SU-DHL-6 (cell line): ENCODE results near the gene TSHZ2.

Experiments
- H2AFZ ChIP-seq: fragments of 200-600 bp; sonication (generic); 2 replicates; pipeline ENCODE4 v1.6.1; 2014; ENCODE audit warnings: low read depth, mild to moderate bottlenecking, moderate library complexity, mixed read lengths, antibody characterized with exemption, low read length; ENCODE audit not compliant: severe bottlenecking
- H3F3A ChIP-seq: fragments of 200-600 bp; shearing (Covaris generic); 2 replicates; pipeline ENCODE4 v1.6.0; 2016; ENCODE audit warnings: antibody characterized with exemption, mild to moderate bottlenecking; ENCODE audit not compliant: insufficient read depth
- H3K27ac ChIP-seq: fragments of 200-600 bp; sonication (generic); 2 replicates; pipeline ENCODE4 v1.5.1; 2016; ENCODE audit warnings: low read depth, mild to moderate bottlenecking, low read length, moderate library complexity, mixed read lengths
- H3K27me3 ChIP-seq: fragments of 200-600 bp; sonication (generic), shearing (Covaris generic); 2 replicates; pipeline ENCODE4 v1.6.0; 2014; ENCODE audit warnings: mild to moderate bottlenecking, low read length
- H3K36me3 ChIP-seq: fragments of 200-600 bp; sonication (generic); 2 replicates; pipeline ENCODE4 v1.6.1; 2014; ENCODE audit warnings: mild to moderate bottlenecking, low read length, mixed read lengths
- H3K4me2 ChIP-seq: fragments of 300-600, 200-600 bp; shearing (Covaris generic), sonication (generic); 2 replicates; pipeline ENCODE4 v1.6.0; 2014; ENCODE audit warnings: low read length, low read depth, mild to moderate bottlenecking; ENCODE audit not compliant: poor library complexity, severe bottlenecking
- H3K4me3 ChIP-seq: fragments of 200-600 bp; sonication (generic); 2 replicates; pipeline ENCODE4 v1.5.1; 2014; ENCODE audit warnings: antibody characterized with exemption, low read length, mild to moderate bottlenecking, mixed read lengths; ENCODE audit not compliant: insufficient read depth, poor library complexity, severe bottlenecking
- H3K79me2 ChIP-seq: fragments of 200-600 bp; sonication (generic); 2 replicates; pipeline ENCODE4 v1.6.1; 2014; ENCODE audit warnings: mild to moderate bottlenecking, low read length, moderate library complexity; ENCODE audit not compliant: insufficient read depth
- H3K9ac ChIP-seq: fragments of 200-600 bp; sonication (generic); 2 replicates; pipeline ENCODE4 v1.7.0; 2014; ENCODE audit warnings: mild to moderate bottlenecking, low read length
- H3K9me2 ChIP-seq: fragments of 200-600 bp; sonication (generic); replicated peaks from 2 replicates; pipeline ENCODE4 v1.6.1; 2014; ENCODE audit warnings: low read length; ENCODE audit not compliant: insufficient read depth
- H3K9me3 ChIP-seq: fragments of 200-600 bp; sonication (generic); 2 replicates; pipeline ENCODE4 v1.6.1; 2014; ENCODE audit warnings: low read length, mixed read lengths; ENCODE audit not compliant: insufficient read depth
- H4K20me1 ChIP-seq: fragments of 200-600 bp; sonication (generic); 2 replicates; pipeline ENCODE4 v1.6.1; 2014; ENCODE audit warnings: low read depth, mild to moderate bottlenecking, antibody characterized with exemption, low read length, moderate library complexity, mixed read lengths
- CTCF ChIP-seq: fragments of 200-600 bp; sonication (generic); IDR thresholded peaks from one replicate; pipeline ENCODE4 v1.5.1; 2017; ENCODE audit warnings: antibody characterized with exemption, mild to moderate bottlenecking, low read length, moderate library complexity; ENCODE audit not compliant: insufficient read depth, poor library complexity, severe bottlenecking
- EZH2phosphoT487 ChIP-seq: fragments of 200-600 bp; sonication (generic), shearing (Covaris generic); conservative IDR thresholded peaks from 2 replicates; pipeline ENCODE4 v1.6.1; 2018; ENCODE audit warnings: mild to moderate bottlenecking, antibody characterized with exemption, low read length, moderate library complexity, mixed read lengths

TSHZ2 gene

DNA sequence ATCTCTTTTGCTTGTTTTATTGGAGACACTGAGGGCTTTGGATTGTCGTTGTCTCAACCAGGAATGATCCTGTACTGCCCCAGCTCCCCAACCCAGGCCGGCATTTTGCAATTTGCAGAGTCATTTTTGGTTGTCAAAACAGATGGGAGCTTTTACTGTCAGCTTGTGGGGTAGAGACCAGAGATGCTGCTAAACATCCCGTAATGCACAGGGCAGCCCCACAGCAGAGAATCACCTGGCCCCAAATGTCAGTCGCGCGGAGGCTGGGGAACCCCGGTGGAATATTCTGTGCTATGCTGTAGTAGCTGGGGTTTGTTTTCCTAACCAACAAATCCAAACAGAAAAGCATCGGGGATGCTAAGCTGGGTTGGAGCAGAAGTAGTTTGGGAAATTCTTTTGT lies 99.7 kb downstream of the TSHZ2 start:
- Histone ChIP-seq H3F3A (no peaks in the 10 kb centered on the region), H3K27me3 (no peaks in the 10 kb centered on the region), H3K4me3 (no peak overlapping the region), H3K36me3 (no peaks in the 10 kb centered on the region), H3K4me2 (no peak overlapping the region), H2AFZ (no peak overlapping the region), H3K9me3 (no peaks in the 10 kb centered on the region), H3K27ac (no peak overlapping the region), H3K79me2 (no peaks in the 10 kb centered on the region), H3K9me2 (no peaks in the 10 kb centered on the region), H4K20me1 (no peaks in the 10 kb centered on the region), H3K9ac (no peak overlapping the region)
- TF ChIP-seq CTCF (no peak), EZH2phosphoT487 (no peak)

DNA sequence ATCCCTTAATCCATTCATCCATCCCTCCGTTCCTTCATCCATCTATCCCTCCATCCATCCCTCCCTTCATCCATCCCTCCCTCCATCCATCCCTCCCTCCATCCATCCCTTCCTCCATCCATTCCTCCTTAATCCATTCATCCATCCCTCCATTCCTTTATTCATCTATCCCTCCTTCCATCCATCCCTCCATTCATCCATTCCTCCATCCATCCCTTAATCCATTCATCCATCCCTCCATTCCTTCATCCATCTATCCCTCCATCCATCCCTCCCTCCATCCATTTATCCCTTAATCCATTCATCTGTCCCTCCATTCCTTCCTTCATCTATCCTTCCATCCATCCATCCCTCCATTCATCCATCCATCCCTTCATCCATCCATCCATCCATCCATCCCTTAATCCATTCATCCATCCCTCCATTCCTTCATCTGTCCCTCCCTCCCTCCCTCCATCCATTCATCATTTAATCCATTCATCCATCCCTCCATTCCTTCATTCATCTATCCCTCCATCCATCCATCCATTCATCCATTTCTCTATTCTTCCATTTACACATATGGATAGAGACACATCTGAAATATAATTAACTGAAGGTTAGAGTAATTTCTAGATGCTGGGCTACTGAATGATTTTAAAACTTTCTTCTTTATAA lies 100.9 kb downstream of the TSHZ2 start:
- TF ChIP-seq EZH2phosphoT487: no peak
- no peak for TF ChIP-seq CTCF

DNA sequence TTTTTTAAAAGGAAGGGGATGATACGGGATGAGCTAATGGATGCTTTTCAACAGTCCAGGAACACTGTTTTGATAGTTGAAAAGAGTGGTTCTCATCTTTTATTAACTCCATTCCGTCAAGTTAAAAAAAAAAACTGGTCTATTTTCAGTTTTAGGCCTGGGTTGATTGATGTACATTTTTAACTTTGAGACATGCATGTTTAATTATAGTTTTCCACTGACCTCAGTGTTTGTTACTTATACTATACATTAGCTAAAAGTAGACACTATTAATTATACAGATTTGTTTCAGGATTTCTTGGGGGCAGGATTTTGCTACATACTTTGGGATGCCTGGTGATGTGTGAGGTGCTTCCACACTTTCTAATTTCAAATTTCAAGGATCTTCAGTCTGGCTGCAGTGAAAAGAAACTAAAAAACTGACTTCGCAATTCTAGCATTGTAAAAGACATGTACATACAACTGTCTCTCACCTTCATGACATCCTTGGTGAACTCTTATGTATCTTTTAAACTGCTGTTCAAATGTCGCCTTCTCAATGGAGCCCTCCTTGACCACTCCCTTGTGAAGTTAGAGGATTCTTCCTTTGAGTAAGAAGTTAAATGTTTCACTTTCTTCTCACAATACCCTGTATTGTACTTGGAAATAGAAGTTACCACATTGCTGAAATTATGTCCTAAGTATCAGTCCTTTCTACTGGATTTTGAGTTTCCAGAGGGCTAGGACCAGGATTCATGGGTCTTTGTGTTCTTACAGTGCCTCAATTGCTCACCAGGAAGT lies 101.7 kb downstream of the TSHZ2 start:
- Histone ChIP-seq H3K79me2 (no peaks in the 10 kb centered on the region), H3K27me3 (no peaks in the 10 kb centered on the region), H3K9me3 (no peaks in the 10 kb centered on the region), H3K36me3 (no peaks in the 10 kb centered on the region), H4K20me1 (no peaks in the 10 kb centered on the region), H3K9me2 (no peaks in the 10 kb centered on the region), H3K4me3 (no peak overlapping the region), H2AFZ (no peak overlapping the region), H3K4me2 (no peak overlapping the region), H3F3A (no peaks in the 10 kb centered on the region), H3K27ac (no peak overlapping the region), H3K9ac (no peak overlapping the region)
- TF ChIP-seq CTCF (no peak), EZH2phosphoT487 (no peak)

More for the DNA sequence above, 100.9 kb downstream of the TSHZ2 start:
- H2AFZ ChIP-seq: no peak overlapping the region
- H3K36me3 ChIP-seq: no peaks in the 10 kb centered on the region
- no peaks in the 10 kb centered on the region for H4K20me1 ChIP-seq
- H3K9me3 ChIP-seq: no peaks in the 10 kb centered on the region
- no peaks in the 10 kb centered on the region for H3K27me3 ChIP-seq
- H3K79me2 ChIP-seq: no peaks in the 10 kb centered on the region
- H3K4me3 ChIP-seq: no peak overlapping the region
- H3K9ac ChIP-seq: no peak overlapping the region
- no peaks in the 10 kb centered on the region for H3F3A ChIP-seq
- H3K27ac ChIP-seq: no peak overlapping the region
- no peak overlapping the region for H3K4me2 ChIP-seq
- H3K9me2 ChIP-seq: no peaks in the 10 kb centered on the region
